ENCODE data around the gene DLEC1.
"Not testable (repeated sequence)": the region's sequence is repeated elsewhere in the genome, so short reads cannot be mapped to it uniquely, and the experiment has no call there.

Gene DLEC1

DNA sequence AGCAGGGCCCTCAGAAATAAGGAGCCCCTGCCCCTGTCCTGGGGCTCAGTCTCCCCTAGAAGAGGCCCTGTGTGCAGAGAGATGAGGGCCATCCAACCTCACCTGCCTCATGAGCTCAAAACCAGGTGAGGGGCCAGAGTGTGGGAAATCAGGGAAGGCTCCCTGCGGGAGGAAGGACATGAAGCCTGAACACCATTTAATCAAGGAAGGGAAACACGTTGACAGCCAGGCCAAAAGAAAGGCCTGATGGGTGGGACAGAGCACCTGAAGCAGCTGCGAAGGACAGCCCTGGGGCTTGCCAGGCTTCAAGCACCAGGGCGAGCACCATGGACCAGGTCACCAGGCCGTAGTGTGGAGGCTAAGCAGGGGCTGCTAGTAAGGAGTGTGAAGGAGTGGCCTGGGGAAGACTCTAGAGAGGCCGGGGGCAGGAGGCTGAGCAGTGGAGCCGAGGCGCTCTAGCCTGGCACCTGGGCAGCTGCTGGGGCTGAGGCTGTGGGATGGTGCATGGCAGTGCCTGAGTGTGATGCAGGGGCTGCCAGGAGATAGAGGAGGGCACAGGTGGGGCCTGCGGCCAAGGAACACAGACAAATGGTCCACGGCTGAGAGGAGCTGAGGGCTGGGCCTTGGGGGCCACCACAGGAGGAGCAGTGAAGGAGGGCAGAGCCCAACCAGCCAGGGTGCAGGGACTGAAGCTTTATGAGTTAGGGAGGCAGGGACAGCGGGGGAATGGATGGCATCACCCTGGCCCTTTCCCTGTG, 81.9 kb downstream of the DLEC1 start:
- no peak for DNase-seq (ENCODE audit: low read depth)

GRCh38 chr3:38121451-38121831, 82.4 kb downstream of the DLEC1 start:
- no peak for DNase-seq (ENCODE audit: low read depth)

GRCh38 chr3:38121832-38122461, 82.9 kb downstream of the DLEC1 start:
- no peak for DNase-seq (ENCODE audit: low read depth)

- no peak for DNase-seq (ENCODE audit: low read depth)
Observed at GRCh38 chr3:38122712-38123290, 83.8 kb downstream of the DLEC1 start.

DNA sequence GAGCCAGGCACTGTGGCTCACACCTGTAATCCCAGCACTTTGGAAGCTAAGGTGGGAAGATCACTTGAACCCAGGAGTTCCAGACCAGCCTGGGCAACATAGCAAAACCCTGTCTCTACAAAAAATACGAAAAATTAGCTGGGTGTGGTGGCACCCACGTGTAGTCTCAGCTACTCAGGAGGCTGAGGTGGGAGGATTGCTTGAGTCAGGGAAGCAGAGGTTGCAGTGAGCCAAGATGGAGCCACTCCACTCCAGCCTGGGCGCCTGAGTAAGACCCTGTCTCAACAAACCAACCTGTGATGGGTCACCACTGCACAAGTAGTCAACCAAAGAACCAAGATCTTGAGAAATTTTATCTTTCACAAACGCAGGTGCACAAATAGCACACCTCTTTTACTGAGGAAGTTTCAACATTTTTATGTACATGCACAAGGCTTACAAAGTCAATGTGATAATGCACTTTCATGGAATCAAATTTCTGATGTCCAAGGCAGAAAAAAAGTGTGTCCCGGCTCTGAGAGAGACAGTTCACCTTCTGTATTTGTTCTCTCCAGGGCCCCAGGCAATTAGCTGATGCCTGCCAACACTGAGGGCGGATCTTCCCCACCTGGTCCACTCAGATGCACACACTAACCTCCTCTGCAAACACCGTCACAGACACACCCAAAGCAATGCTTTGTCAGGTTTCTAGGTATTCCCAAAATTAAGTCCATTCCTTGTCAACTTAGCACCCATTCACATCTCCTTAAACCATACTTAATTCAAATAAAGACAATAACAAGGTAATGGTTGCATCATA, 85.5 kb downstream of the DLEC1 start:
- no peak for DNase-seq (ENCODE audit: low read depth)

- no peak for DNase-seq (ENCODE audit: low read depth)
Observed at GRCh38 chr3:38125305-38126120, 86.5 kb downstream of the DLEC1 start.

DNA sequence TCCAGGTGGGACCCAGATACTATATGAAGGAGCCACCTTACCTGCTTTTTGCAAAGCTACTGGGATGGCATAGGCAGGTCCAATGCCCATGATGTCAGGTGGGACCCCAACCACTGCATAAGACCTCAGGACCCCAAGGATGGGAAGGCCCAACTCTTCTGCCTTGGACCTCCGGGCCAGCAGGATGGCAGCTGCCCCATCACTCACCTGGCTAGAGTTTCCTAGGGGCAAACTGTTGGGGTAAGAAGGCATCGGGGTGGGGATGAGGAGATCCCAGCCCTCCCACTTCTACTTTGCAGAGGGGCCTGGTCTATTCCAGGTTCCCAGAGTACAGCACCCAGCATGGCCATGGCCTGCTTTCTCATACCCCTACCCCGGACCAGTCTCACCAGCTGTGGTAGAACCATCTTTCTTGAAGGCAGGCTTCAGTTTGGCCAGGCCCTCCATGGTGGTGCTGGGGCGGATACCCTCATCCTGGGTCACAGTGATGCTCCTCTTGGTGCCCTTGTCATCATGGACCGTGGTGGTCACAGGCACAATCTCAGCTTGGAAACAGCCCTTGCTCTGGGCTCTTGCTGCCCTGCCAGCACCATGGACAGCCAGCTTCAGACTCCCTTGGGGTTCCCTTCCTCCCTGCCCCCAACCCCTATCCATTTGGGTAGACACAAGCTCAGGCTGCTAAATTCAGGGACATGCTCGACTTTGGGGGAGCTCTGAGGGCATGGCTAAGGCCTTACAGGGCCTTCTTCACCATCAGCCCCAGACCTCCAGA, 87.3 kb downstream of the DLEC1 start:
- DNase-seq (ENCODE audit: low read depth): no peak

- no peak for DNase-seq (ENCODE audit: low read depth)
Observed at GRCh38 chr3:38127611-38128302, 88.7 kb downstream of the DLEC1 start.

- no peak for DNase-seq (ENCODE audit: low read depth)
Observed at GRCh38 chr3:38128303-38128655, 89.3 kb downstream of the DLEC1 start.

DNA sequence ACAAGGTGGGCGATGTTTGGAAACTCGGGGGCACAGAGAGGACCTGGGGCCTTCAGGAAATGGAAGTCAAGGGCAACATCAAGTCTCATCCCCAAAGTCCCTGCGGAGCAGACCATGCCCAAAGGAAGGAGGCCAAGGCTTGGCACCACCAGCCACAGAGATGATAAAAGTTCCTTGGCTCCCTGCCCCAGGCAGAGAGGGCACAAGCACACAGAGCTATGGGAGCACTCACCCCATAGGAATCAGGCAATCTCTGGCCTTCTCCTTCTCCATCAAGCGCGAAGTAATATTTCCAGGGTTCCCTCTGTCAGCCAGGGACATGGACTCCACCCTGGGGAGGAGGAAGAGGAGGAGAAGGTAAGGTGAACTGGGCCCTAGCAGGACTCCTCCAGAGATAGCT, 90.0 kb downstream of the DLEC1 start:
- DNase-seq (ENCODE audit: low read depth): no peak

GRCh38 chr3:38130631-38131065, 91.6 kb downstream of the DLEC1 start:
- DNase-seq (ENCODE audit: low read depth): no peak

GRCh38 chr3:38131621-38132369, 92.8 kb downstream of the DLEC1 start:
- no peak for DNase-seq (ENCODE audit: low read depth)

GRCh38 chr3:38133209-38133556, 94.2 kb downstream of the DLEC1 start:
- no peak for DNase-seq (ENCODE audit: low read depth)

DNA sequence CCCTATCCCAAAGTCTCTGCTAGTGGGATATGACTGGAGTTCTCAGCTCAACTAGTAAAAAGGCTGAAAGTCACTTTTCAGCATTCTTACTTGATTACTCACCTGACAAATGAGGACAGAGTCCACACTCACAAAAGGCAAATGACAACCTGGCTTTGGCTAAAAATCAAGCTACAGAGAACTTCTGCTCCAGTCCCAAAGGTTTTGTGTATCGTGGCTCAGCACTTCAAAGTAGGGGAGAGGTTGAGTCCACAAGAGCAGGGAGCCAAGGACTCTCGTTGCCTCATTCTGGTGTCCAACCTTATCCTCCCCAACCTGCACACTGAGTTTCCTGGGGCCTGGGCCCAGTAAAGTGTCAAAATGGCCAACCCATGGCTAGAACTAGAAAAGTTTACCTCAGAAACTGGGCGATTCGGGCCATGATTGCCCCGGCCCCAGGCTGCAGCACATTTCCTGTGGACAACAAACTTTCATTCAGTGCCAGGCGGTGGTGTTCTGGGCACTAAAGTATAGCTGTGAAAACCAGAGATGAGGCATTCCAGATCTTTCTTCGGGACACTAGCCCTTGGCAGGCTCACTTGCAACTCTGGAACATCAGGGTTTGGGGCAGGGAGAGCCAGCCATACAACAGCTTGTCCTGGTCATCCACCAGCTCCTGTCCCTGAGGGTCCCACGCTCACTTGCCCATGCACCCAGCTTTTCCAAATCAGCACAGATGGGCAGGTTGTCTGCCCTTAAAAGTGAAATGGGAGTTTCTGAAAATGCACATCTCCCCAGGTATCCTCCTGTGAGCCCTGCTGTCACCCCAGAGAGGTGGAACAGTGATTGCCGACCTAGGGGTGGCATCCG, 94.8 kb downstream of the DLEC1 start:
- DNase-seq (ENCODE audit: low read depth): no peak

GRCh38 chr3:38134517-38135143, 95.6 kb downstream of the DLEC1 start:
- DNase-seq (ENCODE audit: low read depth): not testable (repeated sequence)

DNA sequence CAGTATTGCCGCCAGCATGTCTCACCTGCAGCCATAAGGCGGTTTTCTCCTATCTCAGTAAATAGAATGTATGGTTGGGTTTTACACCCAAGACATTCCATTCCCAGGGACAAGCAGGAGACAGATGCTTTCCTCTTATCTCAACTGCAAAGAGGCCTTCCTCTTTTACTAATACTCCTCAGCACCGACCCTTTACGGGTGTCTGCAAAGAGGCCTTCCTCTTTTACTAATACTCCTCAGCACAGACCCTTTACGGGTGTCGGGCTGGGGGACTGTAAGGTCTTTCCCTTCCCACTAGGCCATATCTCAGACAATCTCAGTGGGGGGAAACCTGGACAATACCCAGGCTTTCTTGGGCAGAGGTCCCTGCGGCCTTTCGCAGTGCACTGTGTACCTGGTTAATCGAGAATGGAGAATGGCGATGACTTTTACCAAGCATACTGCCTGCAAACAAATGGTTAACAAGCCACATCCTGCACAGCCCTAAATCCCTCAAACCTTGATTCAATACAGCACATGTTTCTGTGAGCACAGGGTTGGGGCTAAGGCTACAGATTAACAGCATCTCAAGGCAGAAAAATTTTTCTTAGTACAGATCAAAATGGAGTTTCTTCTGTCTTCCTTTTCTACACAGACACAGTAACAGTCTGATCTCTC, 96.7 kb downstream of the DLEC1 start:
- not testable (repeated sequence) for DNase-seq (ENCODE audit: low read depth)

GRCh38 chr3:38136393-38136776, 97.4 kb downstream of the DLEC1 start:
- DNase-seq (ENCODE audit: low read depth): no peak
